ENCODE results near the gene COMMD10. TPM values are rescaled to one million over a fixed set of nuclear protein-coding genes. Genes with fewer than 3 reads are reported as not detected.

COMMD10 gene
- total and polyA plus RNA-seq, 2 donors (not counting 1 experiment from before 2014, with no cell fraction given) = 19.8 to 48.7 TPM

DNA sequence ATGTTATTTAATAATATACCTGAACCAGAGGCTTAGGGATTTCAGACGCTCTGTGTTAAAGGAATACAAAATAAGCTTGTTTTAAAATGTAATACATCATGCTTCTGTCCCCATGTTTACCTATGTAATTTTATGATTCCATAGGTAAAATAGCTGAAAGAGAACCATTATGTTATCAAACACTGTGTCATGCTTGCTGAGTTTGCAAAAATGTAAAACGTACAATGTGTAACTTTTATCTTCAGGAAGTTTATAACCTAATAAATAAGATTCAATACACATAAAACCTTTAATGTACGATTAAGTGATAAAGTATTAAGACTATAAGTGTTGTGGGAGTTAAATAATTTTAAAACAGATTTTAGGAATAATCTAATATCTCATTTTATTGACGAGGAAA, 94.1 kb downstream of the COMMD10 start:
- no CpG with 5 or more reads among the region's 4 CpGs for WGBS (ENCODE audit: insufficient coverage)
- no peak for ATAC-seq (ENCODE audit: low read depth)
- Histone ChIP-seq H3K4me3 (ENCODE audit: control extremely low read depth in 1 of 5, extremely low read depth in 1 of 5, insufficient read depth in 1 of 5, low read depth in 2 of 5, low read length in 4 of 5) (no peak overlapping the region), H3K9ac (ENCODE audit: low read length) (no peak overlapping the region), H3K36me3 (replicated peaks in 1 of 2; ENCODE audit: control extremely low read depth in 1 of 2, control insufficient read depth in 1 of 2, extremely low read depth in 1 of 2, insufficient read depth in 2 of 2, low read length in 1 of 2) (peaks cover 3 to 5% of the 10 kb centered on the region in 2 experiments), H3K9me3 (ENCODE audit: control extremely low read depth in 1 of 3, control insufficient read depth in 2 of 3, insufficient read depth in 1 of 3, low read length in 2 of 3) (no peaks in the 10 kb centered on the region), H4K20me1 (ENCODE audit: control insufficient read depth, insufficient read depth, low read length, poor library complexity, severe bottlenecking) (no peaks in the 10 kb centered on the region), H3K4me2 (replicated peaks; ENCODE audit: low read depth, low read length, poor library complexity, severe bottlenecking) (no peak overlapping the region), H3K4me1 (ENCODE audit: control insufficient read depth in 2 of 2, insufficient read depth in 2 of 2, low read length in 2 of 2) (no peaks in the 10 kb centered on the region), H3K27ac (ENCODE audit: low read length in 2 of 2) (no peak overlapping the region), H3K27me3 (replicated peaks in 1 of 4; ENCODE audit: control extremely low read depth in 1 of 4, control insufficient read depth in 3 of 4, insufficient read depth in 4 of 4, low read length in 3 of 4) (no peaks in the 10 kb centered on the region), H2AFZ (ENCODE audit: insufficient read depth, low read depth, low read length, poor library complexity, severe bottlenecking) (no peak overlapping the region), H3K79me2 (ENCODE audit: control insufficient read depth, insufficient read depth, low read length) (no peaks in the 10 kb centered on the region)
- DNase-seq = no peak
- Mint-ChIP-seq H3K4me1 (no peaks in the 10 kb centered on the region), H3K27me3 (no peaks in the 10 kb centered on the region), H3K9me3 (ENCODE audit: insufficient read depth) (no peaks in the 10 kb centered on the region), H3K4me3 (no peak overlapping the region), H3K27ac (no peak overlapping the region)
- intact Hi-C loops (cut with micrococcal nuclease) = no loop called here
- CTCF ChIA-PET = no interaction called here
- TF ChIP-seq EZH2 (IDR thresholded peaks at IDR 0.05; ENCODE audit: borderline replicate concordance, insufficient read depth, low read depth, low read length, poor library complexity, severe bottlenecking) = no peak
- TF ChIP-seq, protein P1, sequence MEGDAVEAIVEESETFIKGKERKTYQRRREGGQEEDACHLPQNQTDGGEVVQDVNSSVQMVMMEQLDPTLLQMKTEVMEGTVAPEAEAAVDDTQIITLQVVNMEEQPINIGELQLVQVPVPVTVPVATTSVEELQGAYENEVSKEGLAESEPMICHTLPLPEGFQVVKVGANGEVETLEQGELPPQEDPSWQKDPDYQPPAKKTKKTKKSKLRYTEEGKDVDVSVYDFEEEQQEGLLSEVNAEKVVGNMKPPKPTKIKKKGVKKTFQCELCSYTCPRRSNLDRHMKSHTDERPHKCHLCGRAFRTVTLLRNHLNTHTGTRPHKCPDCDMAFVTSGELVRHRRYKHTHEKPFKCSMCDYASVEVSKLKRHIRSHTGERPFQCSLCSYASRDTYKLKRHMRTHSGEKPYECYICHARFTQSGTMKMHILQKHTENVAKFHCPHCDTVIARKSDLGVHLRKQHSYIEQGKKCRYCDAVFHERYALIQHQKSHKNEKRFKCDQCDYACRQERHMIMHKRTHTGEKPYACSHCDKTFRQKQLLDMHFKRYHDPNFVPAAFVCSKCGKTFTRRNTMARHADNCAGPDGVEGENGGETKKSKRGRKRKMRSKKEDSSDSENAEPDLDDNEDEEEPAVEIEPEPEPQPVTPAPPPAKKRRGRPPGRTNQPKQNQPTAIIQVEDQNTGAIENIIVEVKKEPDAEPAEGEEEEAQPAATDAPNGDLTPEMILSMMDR (IDR thresholded peaks at IDR 0.05) = no peak
- POLR2A ChIA-PET = no interaction called here

GRCh38 chr5:116209166-116209565, 124.3 kb downstream of the COMMD10 start:
- Histone ChIP-seq H4K20me1 (ENCODE audit: control insufficient read depth, insufficient read depth, low read length, poor library complexity, severe bottlenecking) (no peaks in the 10 kb centered on the region), H3K27me3 (replicated peaks in 1 of 4; ENCODE audit: control extremely low read depth in 1 of 4, control insufficient read depth in 3 of 4, insufficient read depth in 4 of 4, low read length in 3 of 4) (no peaks in the 10 kb centered on the region), H3K79me2 (ENCODE audit: control insufficient read depth, insufficient read depth, low read length) (no peaks in the 10 kb centered on the region), H3K4me1 (ENCODE audit: control insufficient read depth in 2 of 2, insufficient read depth in 2 of 2, low read length in 2 of 2) (no peaks in the 10 kb centered on the region), H2AFZ (ENCODE audit: insufficient read depth, low read depth, low read length, poor library complexity, severe bottlenecking) (no peak overlapping the region), H3K4me2 (replicated peaks; ENCODE audit: low read depth, low read length, poor library complexity, severe bottlenecking) (no peak overlapping the region), H3K27ac (ENCODE audit: low read length in 2 of 2) (no peak overlapping the region), H3K36me3 (replicated peaks in 1 of 2; ENCODE audit: control extremely low read depth in 1 of 2, control insufficient read depth in 1 of 2, extremely low read depth in 1 of 2, insufficient read depth in 2 of 2, low read length in 1 of 2) (no peaks in the 10 kb centered on the region), H3K9ac (ENCODE audit: low read length) (no peak overlapping the region), H3K4me3 (ENCODE audit: control extremely low read depth in 1 of 5, extremely low read depth in 1 of 5, insufficient read depth in 1 of 5, low read depth in 2 of 5, low read length in 4 of 5) (no peak overlapping the region), H3K9me3 (ENCODE audit: control extremely low read depth in 1 of 3, control insufficient read depth in 2 of 3, insufficient read depth in 1 of 3, low read length in 2 of 3) (no peaks in the 10 kb centered on the region)
- CTCF ChIA-PET = no interaction called here
- intact Hi-C loops (cut with micrococcal nuclease) = no loop called here
- ATAC-seq (ENCODE audit: low read depth) (no peak), DNase-seq (no peak)
- TF ChIP-seq EZH2 (IDR thresholded peaks at IDR 0.05; ENCODE audit: borderline replicate concordance, insufficient read depth, low read depth, low read length, poor library complexity, severe bottlenecking) = no peak
- TF ChIP-seq, protein P1 (IDR thresholded peaks at IDR 0.05) = no peak
- Mint-ChIP-seq H3K4me1 (peaks cover 4% of the 10 kb centered on the region), H3K9me3 (ENCODE audit: insufficient read depth) (no peaks in the 10 kb centered on the region), H3K27ac (no peak overlapping the region), H3K4me3 (no peak overlapping the region), H3K27me3 (no peaks in the 10 kb centered on the region)
- WGBS (ENCODE audit: insufficient coverage) = 100% methylated on average over 1 of the region's 2 CpGs
- POLR2A ChIA-PET = no interaction called here
